ENCODE measurements around the gene ESRRA. TPM values are rescaled to one million over a fixed set of nuclear protein-coding genes. Genes with fewer than 3 reads are reported as not detected.

Gene ESRRA
- total and polyA plus RNA-seq, 9 of the 15 experiments (the other 6 are each of a cell fraction or from before 2014, with no cell fraction given), result 0.27 to 89.7 (median 23.7) TPM

DNA sequence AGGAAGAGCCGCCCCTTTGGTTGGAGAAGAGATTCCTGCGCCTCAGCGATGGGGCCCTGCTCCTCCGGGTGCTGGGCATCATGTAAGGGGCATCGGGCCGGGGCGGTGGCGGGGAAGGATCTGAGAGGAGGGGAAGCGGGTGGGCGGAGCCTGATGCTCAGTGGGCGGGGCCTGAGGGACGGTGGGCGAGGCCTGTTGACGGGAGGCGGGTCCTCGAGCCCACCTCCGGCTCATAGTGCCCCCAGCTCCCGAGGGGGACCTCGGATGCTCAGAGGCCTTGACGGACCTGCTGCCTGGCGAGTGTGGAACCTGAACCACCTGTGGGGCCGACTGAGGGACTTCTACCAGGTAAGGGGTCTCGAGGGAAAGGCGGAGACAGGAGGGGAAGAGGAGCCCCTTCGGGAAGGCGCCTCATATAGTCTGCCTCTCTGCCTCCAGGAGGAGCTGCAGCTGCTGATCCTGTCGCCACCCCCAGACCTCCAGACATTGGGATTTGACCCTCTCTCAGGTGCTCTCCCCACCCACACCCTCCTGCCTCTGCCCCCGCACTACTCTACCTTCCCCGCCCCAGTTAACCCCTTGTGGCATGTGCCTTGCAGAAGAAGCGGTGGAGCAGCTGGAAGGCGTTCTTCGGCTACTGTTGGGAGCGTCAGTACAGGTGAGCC is 35.5 kb downstream of the ESRRA start (continued):
- TF ChIP-seq MLLT1 (IDR thresholded peaks at IDR 0.05) (0 out of 4 replicates have a peak, but pooled peaks of 1 of the 2 experiments have one; percentile 22), BHLHE40 (IDR thresholded peaks at IDR 0.05; ENCODE audit: low read length) (no peak), TSC22D4 (tag; IDR thresholded peaks at IDR 0.05) (no peak), PML (IDR thresholded peaks at IDR 0.05; ENCODE audit: low read length) (no peak), FOXA3 (CRISPR knock-in tag; conservative IDR thresholded peaks at IDR 0.05 in 1 of 2, IDR thresholded peaks at IDR 0.05 in 1 of 2) (0 out of 4 replicates have a peak, but pooled peaks of 1 of the 2 experiments have one; percentile 21), NCOA4 (IDR thresholded peaks at IDR 0.05; ENCODE audit: partially characterized antibody) (no peak), SRSF1 (IDR thresholded peaks at IDR 0.05; ENCODE audit: low read depth, low read length) (no peak), JUN (IDR thresholded peaks at IDR 0.05; ENCODE audit: borderline replicate concordance, low read depth, low read length) (no peak), JUN (CRISPR knock-in tag; IDR thresholded peaks at IDR 0.05; ENCODE audit: borderline replicate concordance) (no peak), ZNF644 (tag; IDR thresholded peaks at IDR 0.05; ENCODE audit: low read depth) (no peak), POLR2AphosphoS5 (IDR thresholded peaks at IDR 0.05; ENCODE audit: control insufficient read depth, insufficient read depth, low read depth, low read length) (no peak), MTA3 (IDR thresholded peaks at IDR 0.05; ENCODE audit: borderline replicate concordance) (0 out of 2 replicates have a peak, but pooled peaks have one; percentile 30), JUND (IDR thresholded peaks at IDR 0.05; ENCODE audit: borderline replicate concordance, low read depth, low read length) (no peak), JUND (tag; IDR thresholded peaks at IDR 0.05; ENCODE audit: borderline replicate concordance, low read depth, low read length) (no peak), KAT2B (IDR thresholded peaks at IDR 0.05; ENCODE audit: low read depth, low read length) (no peak), HMGN3 (IDR thresholded peaks at IDR 0.05; ENCODE audit: borderline replicate concordance, extremely low read depth, insufficient read length, low read depth, low read length) (peak; percentile 65), PKNOX1 (IDR thresholded peaks at IDR 0.05) (0 out of 2 replicates have a peak, but pooled peaks have one; percentile 9), CTCF (IDR thresholded peaks at IDR 0.05 in 2 of 3, conservative IDR thresholded peaks at IDR 0.05 in 1 of 3; ENCODE audit: insufficient read depth in 2 of 3, low read depth in 1 of 3, low read length in 3 of 3) (peak in 2 of 3 experiments; percentile 42 to 49; a peak in 3 of 6 replicates), ZBTB33 (CRISPR knock-in tag; IDR thresholded peaks at IDR 0.05) (peak; percentile 50; the same call in 1 of the 2 replicates), ZNF24 (IDR thresholded peaks at IDR 0.05) (no peak), CC2D1A (IDR thresholded peaks at IDR 0.05) (peak; percentile 11; the same call in 1 of the 2 replicates)
